Islet of Langerhans (tissue), 1 donor: Measurements from ENCODE around the gene CFAP299.
A peak's percentile ranks its signal among the peaks of the same experiment; 100 is the strongest.
"Not testable (repeated sequence)": the region's sequence is repeated elsewhere in the genome, so short reads cannot be mapped to it uniquely, and the experiment has no call there.

Source experiments
- FAIRE-seq: peaks from one replicate; lab custom pipeline; 2011; peaks lifted over from hg19 to GRCh38; lab: Jason Lieb, UNC

CFAP299 gene

DNA sequence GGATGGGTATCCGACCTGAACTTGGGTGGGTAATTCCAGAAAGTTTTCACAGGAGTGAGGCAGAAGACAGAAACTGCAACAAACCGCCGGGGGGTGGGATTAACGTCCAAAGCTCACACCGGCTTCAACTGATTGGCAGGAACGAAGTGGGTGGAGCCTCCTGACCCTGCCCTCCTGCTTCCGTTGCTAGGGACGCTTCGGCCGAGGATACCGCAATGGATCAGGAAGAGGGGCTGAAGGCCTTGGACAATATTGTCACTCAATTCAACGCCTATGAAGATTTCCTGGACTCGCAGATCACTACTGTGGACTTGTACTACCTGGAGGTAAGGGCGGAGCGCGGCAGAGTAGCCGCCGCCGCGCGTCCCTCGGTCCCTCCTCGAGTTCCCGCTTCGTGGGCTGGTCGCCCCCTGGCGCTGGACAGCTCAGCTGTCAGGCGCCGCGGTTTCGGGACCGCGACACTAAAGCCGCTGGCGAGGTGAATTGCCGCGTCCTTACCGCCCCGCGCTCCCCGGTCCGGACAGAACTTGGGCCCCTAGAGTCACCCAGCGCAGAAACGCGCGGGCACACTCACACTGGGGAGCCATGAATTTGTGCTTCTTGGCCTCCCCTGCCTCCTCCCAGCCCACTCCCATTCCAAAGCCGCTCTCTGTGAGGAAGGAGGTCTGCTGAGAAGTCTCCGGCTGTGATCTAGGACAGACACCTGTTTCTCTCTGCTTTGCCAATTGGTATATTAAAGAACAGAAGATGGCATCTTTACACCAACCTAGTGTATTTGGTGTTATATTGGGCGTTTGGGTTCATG lies at the start of gene CFAP299:
Gene CFAP299, plus strand, starts transcription at position 177 of the 805 bp plus-strand sequence.
- FAIRE-seq, result no peak

DNA sequence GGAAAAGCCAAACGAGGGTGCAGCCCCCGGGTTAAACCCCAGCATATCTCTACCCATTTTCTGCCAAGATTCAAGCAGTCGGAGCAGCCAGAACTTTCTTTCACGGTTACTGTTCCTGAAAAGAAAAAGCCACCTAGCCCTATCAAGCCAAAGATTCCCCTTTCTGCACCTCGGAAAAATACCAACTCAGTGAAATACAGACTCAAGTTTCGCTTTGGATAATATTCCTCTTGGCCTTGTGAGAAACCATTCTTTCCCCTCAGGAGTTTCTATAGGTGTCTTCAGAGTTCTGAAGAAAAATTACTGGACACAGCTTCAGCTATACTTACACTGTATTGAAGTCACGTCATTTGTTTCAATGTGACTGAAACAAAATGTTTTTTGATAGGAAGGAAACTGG lies 49.1 kb upstream of the CFAP299 start:
- no peak for FAIRE-seq

DNA sequence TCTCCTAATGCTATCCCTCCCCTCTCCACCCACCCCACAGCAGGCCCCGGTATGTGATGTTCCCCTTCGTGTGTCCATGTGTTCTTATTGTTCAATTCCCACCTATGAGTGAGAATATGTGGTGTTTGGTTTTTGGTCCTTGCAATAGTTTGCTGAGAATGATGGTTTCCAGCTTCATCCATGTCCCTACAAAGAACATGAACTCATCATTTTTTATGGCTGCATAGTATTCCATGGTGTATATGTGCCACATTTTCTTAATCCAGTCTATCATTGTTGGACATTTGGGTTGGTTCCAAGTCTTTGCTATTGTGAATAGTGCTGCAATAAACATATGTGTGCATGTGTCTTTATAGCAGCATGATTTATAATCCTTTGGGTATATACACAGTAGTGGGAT lies 44.9 kb upstream of the CFAP299 start:
- not testable (repeated sequence) for FAIRE-seq

DNA sequence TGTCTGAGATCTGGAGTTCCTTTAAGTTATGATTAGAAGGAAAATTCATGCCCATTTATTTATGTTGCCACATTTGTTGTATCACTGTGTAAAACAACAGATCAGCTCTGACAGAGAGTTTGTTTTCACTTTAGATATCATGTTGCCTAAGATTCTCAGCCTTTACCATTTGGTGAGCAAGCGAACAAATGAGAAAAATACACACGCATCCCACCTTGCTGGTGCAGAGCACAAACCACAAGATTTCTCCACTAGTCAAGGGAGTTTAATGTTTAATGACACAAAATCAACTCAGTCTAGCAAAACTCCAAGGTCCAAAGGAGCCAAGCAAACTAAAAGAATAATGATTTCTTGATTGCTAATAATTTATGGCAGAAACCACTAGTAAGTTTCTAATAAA lies 41.3 kb upstream of the CFAP299 start:
- no peak for FAIRE-seq

DNA sequence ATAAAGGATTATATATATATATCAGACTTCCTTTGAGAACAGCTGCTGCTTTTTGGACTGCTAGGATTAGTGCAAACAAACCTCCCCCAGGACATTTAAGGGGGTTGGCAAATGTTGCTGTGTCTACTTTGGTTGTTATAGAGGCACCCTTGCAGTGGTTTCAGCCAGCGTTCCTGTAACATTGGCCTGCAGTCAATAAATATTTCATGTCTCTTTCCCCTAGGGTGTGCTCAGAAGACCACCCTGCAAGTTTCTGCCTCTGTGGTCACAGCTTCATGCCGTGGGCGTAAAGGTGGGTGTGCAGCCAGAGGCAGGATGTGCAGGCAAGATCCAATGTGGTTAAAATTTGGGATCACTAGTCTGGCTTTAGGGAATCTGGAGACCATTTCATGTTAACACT lies 40.2 kb upstream of the CFAP299 start:
- FAIRE-seq, result no peak

DNA sequence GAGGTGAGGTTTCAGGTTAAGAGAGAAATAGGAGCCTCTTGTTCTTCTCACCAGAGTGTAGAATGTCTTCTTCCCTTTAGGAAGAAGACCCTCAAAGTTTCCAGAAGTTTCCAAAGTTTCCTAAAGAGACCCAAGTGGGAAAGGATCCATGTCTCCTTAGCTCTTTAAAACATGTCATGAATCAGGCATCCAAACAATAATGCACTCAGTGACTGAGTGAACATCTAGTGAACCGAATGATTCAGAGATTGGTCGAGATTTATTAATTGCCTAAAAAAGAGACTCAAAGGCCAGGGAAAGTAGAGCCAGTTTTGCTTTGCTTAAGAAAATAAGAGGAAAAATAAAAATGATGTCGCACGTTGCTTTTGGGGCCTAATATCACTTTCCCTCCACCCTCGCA lies 39.7 kb upstream of the CFAP299 start:
- FAIRE-seq, result no peak

DNA sequence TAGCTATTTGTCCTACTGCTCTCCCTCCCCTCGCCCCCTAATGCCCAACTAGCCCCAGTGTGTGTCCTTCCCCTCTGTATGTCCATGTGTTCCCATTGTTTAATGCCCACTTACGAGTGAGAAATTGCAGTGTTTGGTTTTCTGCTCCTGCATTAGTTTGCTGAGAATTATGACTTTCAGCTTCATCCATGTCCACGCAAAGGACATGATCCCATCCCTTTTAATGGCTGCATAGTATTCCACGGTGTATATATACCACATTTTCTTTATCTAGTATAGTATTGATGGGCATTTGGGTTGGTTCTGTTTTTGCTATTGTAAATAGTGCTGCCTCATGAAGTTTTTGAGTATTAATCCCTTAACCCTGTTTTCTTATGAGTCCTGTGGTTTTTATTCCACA lies 33.6 kb upstream of the CFAP299 start:
- FAIRE-seq, result no peak

DNA sequence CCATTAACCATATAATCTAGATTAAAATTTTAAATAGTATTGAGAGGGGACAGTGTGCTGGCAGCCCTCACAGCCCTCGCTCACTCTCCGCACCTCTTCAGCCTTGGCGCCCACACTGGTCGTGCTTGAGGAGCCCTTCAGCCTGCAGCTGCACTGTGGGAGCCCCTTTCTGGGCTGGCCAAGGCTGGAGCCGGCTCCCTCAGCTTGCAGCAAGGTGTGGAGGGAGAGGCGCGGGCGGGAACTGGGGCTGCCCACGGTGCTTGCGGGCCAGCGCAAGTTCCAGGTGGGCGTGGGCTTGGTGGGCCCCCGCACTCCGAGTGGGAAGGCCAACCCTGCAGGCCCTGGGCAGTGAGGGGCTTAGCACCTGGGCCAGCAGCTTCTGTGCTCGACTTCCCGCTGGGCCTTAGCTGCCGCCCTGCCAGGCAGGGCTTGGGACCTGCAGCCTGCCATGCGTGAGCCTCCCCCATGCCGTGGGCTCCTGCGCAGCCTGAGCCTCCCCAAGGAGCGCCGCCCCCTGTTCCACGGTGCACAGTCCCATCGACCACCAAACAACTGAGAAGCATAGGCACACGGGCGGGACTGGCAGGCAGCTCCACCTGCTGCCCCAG lies 32.8 kb upstream of the CFAP299 start:
- no peak for FAIRE-seq

DNA sequence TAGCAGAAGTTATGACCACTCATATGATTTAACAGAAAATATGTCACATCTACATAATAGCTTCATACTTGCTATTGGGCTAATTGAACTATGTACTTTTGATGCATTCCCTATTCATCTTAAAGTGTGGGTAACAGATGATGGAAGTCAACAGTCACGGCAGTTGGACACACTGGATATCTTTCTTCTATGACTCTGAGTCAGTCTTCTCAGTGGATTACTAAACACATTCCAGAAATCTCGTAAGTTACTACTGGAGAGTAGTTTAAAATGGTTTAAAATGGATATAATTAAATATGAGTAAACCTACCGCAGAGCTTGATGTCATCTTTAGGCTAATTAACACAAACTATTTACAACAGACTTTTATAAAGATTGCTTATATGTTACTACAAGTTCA lies 30.1 kb upstream of the CFAP299 start:
- no peak for FAIRE-seq

DNA sequence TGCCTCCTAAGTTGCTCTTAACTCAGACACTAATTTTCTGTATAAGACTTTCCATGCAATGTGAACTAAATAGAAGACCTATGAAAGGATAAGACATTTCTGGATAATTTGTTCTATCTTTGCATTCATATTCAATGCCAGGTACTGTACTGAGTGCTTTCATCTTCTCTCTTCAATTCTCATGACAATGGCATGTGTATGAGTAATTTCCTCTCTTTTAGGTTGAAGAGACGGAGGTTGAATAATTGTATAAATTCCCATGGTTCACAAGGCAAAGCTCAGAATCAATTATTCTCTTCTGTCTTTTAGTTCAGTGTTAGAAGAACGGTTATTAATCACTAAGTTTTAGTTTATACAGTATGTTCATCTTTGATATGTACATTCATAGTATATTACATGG lies 29.3 kb upstream of the CFAP299 start:
- no peak for FAIRE-seq

DNA sequence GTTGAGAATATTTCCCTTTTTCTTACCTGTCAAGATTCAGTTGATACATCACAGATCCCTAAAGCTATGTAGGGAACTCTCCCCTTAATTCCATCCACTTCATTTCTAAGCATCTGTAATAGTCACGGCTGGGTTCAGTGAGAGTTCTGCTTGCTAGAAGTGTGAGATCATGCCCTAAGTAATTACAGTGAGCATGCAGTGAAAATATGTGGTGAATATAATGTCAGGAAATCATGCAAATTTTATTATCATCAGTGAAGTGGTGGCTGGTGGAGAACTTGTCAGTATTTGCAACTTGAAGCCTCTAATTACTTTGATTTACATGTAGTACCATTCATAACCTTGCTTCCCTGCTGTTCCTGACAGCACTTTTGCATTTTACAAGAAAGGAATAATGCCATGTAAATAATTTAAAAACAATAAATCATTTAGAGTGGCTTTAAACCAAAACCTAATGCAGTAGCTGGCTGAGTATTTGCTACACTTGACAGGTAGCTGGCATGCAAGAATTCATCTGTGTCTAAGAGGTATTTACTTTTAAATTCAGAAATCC lies 28.3 kb upstream of the CFAP299 start:
- FAIRE-seq, result peak; percentile 13

DNA sequence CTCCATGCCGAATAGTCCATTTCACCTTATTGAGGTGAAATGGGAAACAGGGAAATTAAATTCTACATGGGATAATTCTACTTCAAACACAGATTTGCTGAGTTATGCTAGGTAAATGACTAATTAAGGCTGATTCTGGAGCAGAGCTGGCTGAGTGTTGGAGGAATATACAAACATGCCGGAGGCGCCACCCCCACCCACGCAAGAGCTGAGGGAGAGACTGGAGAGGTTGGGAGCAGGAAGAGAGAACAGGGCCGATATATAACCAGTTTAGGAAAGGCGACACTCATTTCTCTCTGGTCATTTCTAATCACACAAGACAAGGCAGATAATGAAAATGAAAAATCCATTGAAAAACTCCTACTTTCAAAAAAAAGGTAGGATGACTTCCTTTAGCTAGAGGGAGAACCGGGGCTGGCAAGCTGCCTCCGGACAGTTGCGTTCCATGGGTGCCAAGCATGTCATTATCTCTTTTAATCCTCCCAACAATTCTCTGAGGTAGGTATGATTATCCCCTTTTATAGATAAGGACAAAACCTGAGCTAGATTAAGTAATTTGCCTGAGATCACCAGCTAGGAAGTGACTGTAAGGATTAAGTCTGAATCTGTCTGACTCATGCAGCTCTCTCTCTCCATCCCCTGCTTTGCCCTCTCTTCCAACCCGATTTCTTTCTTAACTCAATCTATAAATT lies 27.6 kb upstream of the CFAP299 start:
- FAIRE-seq, result no peak

DNA sequence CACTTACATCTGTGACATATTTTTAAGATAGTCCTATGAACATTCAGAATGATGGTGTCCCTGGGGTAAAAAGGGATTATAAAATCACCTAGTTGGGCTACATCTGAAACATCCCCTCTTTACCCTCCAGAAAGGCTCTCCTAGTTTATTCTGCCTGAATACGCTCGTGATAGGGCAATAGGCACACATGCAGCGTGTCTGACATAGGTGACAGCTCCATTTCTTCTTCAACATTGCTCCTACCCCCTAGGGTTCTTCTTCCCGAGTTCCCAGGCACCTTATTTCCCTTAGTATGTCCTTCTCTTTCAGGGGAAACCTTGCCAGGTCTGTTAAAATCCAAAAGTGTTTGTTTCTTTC lies 27.1 kb upstream of the CFAP299 start:
- FAIRE-seq, result no peak

DNA sequence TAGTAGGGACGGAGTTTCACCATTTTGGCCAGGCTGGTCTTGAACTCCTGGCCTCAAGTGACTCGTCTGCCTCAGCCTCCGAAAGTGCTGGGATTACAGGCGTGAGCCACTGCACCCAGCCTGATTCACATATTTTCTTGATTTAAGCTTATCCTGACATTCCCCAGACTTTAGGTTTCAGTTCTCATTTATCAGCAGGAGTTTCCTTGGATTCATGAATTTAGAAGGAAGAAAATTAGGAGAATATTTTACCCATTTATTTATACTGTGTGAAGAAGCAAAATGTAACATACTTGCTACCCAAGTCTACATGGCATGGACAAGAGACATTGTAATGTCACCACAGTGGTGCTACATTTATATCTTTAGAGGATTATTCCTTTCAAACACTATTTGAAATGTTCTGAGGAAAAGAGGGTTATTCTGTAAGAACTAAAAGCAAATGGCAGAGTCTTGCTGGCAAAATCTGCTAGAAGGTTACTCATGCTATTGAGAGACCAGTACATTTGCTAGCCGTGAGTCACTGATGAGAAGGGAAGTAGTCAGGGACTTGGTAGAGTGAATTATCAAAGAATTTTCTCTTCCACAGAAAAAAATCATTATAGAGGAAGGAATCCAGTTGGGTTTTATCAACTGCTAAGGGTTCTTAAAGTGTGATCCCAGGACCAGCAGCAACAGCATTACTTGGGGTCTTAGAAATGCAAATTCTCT lies 26.1 kb upstream of the CFAP299 start:
- no peak for FAIRE-seq

DNA sequence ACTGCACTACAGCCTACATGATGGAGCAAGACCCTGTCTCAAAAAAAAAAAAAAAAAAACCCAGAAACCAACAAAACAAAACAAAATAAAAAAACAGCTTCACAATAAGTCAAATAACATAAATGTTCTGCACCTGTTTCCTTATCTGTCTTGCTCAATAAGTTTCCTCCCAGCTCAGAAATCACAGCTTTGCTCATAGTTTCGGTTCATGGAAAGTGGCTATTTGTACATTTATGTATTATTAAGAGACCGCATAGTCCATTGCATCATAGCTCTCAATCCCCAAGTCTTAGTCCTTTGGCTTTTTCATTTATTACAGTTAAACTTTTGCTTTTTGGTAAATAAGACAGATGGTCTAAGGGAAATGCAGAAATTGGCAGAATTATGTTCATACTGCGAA lies 24.4 kb upstream of the CFAP299 start:
- no peak for FAIRE-seq

DNA sequence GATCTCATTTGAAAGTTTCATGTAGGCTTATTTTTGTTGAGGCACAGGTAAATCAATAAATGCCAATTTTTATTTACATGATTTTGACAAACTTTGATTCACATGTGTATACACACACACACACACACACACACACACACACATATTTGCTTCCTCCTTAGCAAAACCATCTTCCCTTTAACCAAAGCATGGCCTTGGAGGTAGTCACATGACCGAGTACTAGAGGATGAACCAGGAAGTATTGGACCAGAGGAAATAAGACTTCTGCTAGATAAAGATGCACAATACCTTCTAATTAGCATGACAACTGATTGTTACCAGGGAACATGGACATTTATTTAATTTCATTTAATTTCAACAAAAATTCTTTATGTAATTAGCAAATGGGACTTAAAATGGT lies 23.4 kb upstream of the CFAP299 start:
- FAIRE-seq, result no peak

DNA sequence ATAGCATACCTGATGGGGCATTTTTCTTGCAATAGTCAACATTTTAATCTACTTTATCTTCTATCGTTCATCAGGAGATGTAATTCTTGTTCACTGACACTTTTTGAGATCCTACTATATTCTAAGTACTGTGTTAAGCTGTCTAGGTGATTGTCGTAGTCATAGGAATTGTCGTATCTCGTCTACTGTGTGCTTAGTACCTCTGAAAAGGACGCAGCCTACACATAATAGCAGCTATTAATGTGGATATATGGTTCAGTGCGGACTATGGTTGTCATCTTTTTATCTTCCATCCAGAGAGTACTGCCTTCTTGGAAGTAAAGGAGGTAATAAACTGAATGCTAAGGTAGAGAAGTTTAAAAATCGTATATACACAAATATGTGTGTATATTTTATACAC lies 21.9 kb upstream of the CFAP299 start:
- no peak for FAIRE-seq

DNA sequence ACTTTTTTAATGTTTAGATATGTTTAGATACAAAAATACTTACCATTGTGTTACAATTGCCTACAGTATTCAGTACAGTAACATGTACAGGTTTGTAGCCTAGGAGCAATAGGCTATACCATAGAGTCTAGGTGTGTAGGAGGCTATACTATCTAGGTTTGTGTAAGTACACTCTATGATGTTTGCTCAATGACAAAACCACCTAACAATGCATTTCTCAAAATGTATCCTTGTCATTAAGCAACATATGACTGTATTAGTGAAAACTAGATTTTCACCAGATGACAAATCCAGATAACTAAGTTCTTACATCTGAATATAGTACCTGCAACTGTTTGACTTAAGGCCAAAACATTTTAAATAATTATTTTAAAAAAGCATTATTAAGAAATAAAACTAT lies 19.7 kb upstream of the CFAP299 start:
- FAIRE-seq, result not testable (repeated sequence)

DNA sequence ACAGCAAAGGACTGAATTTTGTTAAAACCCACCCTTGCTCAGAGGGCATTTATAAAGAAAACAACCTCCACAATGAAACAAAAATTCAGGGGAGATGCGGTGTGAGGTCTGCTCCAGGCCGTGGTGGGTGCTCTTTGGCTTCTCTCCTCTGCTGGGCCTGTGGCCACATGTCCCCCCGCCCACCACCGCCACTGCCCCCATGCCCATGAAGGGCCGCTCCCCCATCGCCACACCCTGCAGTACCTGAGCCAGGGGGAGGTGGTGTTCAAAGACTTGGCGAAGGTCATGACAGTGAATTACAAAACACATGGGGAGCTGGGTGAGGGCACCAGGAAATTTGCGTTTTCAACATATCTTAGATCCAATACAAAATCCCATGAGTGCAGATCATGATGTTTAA lies 14.2 kb upstream of the CFAP299 start:
- FAIRE-seq, result no peak

DNA sequence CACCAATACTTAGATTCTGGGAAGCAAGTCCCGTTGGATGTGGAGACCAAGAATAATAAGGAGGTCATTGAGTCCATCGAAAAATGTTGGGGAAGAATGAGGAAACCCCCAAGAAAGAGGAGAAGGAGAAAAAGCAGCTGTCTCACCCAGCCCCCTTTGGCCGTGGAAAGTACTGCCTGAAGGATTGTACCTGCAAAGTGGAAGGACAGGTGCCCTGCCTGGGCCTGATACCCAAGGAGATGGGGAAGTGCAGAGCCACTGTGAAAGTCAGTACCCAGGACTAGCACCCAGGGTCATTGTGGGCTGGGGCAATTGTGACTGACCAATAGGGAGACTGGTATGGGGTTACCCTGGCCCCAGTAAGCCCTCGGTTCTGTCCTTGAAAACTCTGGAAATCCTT lies 13.8 kb upstream of the CFAP299 start:
- FAIRE-seq, result no peak

DNA sequence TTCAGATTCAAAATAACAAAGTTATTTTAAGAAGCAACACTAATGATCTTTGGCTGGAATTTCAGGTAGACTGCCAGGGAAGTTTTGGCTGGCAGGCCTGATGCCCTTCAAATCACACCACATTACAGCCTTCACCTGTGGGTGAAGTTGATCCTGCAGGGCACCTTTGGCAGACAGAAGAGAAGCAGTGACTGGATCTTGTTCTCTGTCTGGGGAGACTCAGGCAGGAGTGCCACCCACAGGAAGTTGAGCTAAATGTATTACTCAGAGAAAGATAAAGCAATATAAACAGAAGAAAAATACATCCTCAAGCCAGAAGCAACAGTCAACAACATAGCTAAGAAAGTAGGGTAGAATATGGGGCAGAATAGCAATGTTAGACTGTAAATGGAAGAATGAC lies 12.8 kb upstream of the CFAP299 start:
- FAIRE-seq, result no peak

DNA sequence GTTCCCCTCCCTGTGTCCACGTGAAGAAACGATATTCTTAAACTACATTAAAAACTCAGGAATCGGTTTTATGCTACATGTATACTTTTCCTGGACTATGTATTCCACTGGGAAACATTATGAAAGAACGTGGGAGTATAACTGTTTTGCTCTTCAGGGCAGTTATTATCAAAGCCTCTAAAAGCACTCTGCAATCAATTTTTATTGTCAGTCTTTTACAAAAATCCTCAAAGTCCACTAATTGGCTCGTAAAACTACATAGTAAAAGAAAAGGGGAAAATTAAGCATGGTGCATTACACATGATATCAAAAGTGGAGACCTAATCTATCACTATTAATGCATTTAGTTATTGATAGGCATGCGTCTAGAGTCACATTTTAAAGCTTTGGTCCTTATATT lies 11.4 kb upstream of the CFAP299 start:
- no peak for FAIRE-seq

DNA sequence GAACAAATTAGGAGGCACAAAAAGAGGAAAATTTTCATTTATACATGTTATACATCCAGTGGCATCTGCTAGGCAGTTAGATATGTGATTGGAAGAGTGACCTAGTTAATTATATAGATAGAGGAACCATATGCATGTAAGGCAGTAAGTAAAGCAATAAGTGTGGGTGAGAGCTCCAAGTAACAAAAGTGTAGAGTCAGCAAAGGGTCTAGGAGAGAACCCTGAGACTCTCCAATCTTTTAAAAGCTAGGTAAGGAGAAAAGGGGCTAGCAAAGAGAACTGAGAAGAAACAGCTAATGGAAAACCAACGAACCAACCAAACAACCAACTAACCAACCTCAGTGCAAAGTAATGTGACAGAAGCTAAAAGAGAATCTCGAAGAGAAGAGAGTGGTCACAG lies 3.8 kb upstream of the CFAP299 start:
- no peak for FAIRE-seq
